H1 (cell line): ENCODE measurements around the gene CACNG7. TPM values are rescaled to one million over a fixed set of nuclear protein-coding genes. Genes with fewer than 3 reads are reported as not detected.

ENCODE experiments used
- CTCF ChIA-PET: fragments of 300-600 bp; sonication (Branson Sonifier 250); formaldehyde crosslinking; loops from one replicate; lab custom pipeline; 2021; ENCODE audit not compliant: partially characterized antibody; lab: Charles Lee
- POLR2A ChIA-PET: fragments of 300-600 bp; sonication (Branson Sonifier 250); formaldehyde crosslinking; loops from one replicate; lab custom pipeline; 2021; ENCODE audit warnings: inconsistent platforms; ENCODE audit not compliant: partially characterized antibody; lab: Charles Lee
- DNase-seq, 2 experiments: peaks; one replicate each; pipeline versions ENCODE4 v3.0.0 to v3.0.0-alpha.2; 2010 to 2022; ENCODE audit warnings: low spot score in 2 of 2, low read depth in 1 of 2, mixed read lengths in 1 of 2
- FAIRE-seq: peaks from 2 replicates; lab custom pipeline; 2011; peaks lifted over from hg19 to GRCh38; lab: Jason Lieb, UNC
- H2AFZ ChIP-seq: 2 replicates; pipeline ENCODE4 v1.8.1; 2012; ENCODE audit warnings: low read length, inconsistent platforms
- H2AK5ac ChIP-seq: 2 replicates; pipeline ENCODE4 v1.6.1; 2013; ENCODE audit warnings: low read depth, low read length
- H2BK120ac ChIP-seq: replicated peaks from 2 replicates; pipeline ENCODE3; 2013; ENCODE audit warnings: low read depth, low read length, inconsistent platforms
- H2BK12ac ChIP-seq: 2 replicates; pipeline ENCODE4 v1.6.1; 2013; ENCODE audit warnings: low read depth, low read length
- H2BK15ac ChIP-seq: 2 replicates; pipeline ENCODE4 v1.6.1; 2013; ENCODE audit warnings: low read length
- H2BK20ac ChIP-seq: 2 replicates; pipeline ENCODE4 v1.6.1; 2013; ENCODE audit warnings: low read length
- H2BK5ac ChIP-seq: 2 replicates; pipeline ENCODE4 v1.6.1; 2013; ENCODE audit warnings: low read depth, low read length
- H3K14ac ChIP-seq: 2 replicates; pipeline ENCODE4 v1.6.1; 2013; ENCODE audit warnings: inconsistent platforms; ENCODE audit not compliant: insufficient read length
- H3K18ac ChIP-seq: 2 replicates; pipeline ENCODE4 v1.6.1; 2013; ENCODE audit warnings: low read length; ENCODE audit errors: extremely low read depth
- H3K23ac ChIP-seq: 2 replicates; pipeline ENCODE4 v1.6.1; 2013; ENCODE audit warnings: inconsistent platforms; ENCODE audit not compliant: insufficient read length
- H3K23me2 ChIP-seq: 2 replicates; pipeline ENCODE4 v1.6.1; 2013; ENCODE audit warnings: low read depth, low read length
- H3K27ac ChIP-seq: 2 replicates; pipeline ENCODE4 v1.6.1; 2011; ENCODE audit warnings: low read depth, low read length, inconsistent platforms
- H3K27me3 ChIP-seq, 4 experiments: replicated peaks in 1 of 4; 1 replicate in 1 of 4; 2 replicates in 3 of 4; pipeline versions ENCODE4 v1.6.1 to v1.8.1; 2011 to 2013; ENCODE audit warnings: low read length in 3 of 4, mild to moderate bottlenecking in 3 of 4, inconsistent platforms in 2 of 4, mixed read lengths in 2 of 4, moderate library complexity in 1 of 4; ENCODE audit not compliant: control insufficient read depth in 3 of 4, insufficient read depth in 3 of 4; ENCODE audit errors: extremely low read depth in 1 of 4
- H3K36me3 ChIP-seq, 4 experiments: 2 replicates each; pipeline versions ENCODE4 v1.6.1 to v1.8.1; 2011 to 2013; ENCODE audit warnings: mild to moderate bottlenecking in 4 of 4, low read length in 3 of 4, moderate library complexity in 2 of 4, control low read depth in 1 of 4, inconsistent platforms in 1 of 4; ENCODE audit not compliant: insufficient read depth in 4 of 4, control insufficient read depth in 2 of 4
- H3K4ac ChIP-seq: replicated peaks from 2 replicates; pipeline ENCODE3; 2013; ENCODE audit warnings: low read length, low read depth, mixed read lengths, inconsistent platforms; ENCODE audit not compliant: insufficient read length
- H3K4me1 ChIP-seq, 4 experiments: replicated peaks in 1 of 4; 1 replicate in 1 of 4; 2 replicates in 3 of 4; pipeline versions ENCODE4 v1.6.1 to v1.8.1; 2011 to 2013; ENCODE audit warnings: low read length in 3 of 4, inconsistent platforms in 2 of 4, mixed read lengths in 1 of 4; ENCODE audit not compliant: insufficient read depth in 4 of 4, control insufficient read depth in 3 of 4
- H3K4me2 ChIP-seq, 2 experiments: 2 replicates each; pipeline versions ENCODE4 v1.6.1 to v1.8.1; 2011 to 2013; ENCODE audit warnings: low read depth in 2 of 2, low read length in 2 of 2, control low read depth in 1 of 2, inconsistent platforms in 1 of 2, mild to moderate bottlenecking in 1 of 2; ENCODE audit not compliant: insufficient read depth in 1 of 2
- H3K4me3 ChIP-seq, 4 experiments: fragments of 200-600, 300-600 bp in 1 of 4; sonication (generic), shearing (Covaris generic), sonication (Bioruptor Twin) in 1 of 4; 2 replicates each; pipeline versions ENCODE4 v1.5.1 to v1.8.1; 2011 to 2016; ENCODE audit warnings: low read length in 4 of 4, low read depth in 3 of 4, control low read depth in 2 of 4, inconsistent platforms in 2 of 4, mild to moderate bottlenecking in 2 of 4, mixed read lengths in 1 of 4, moderate library complexity in 1 of 4; ENCODE audit not compliant: insufficient read depth in 2 of 4; ENCODE audit errors: extremely low read depth in 1 of 4
- H3K56ac ChIP-seq: replicated peaks from 2 replicates; pipeline ENCODE3; 2013; ENCODE audit warnings: low read depth, mild to moderate bottlenecking, mixed read lengths, low read length, inconsistent platforms; ENCODE audit not compliant: insufficient read length
- H3K79me1 ChIP-seq: 2 replicates; pipeline ENCODE4 v1.6.1; 2013; ENCODE audit warnings: low read depth, low read length, control low read depth
- H3K79me2 ChIP-seq, 2 experiments: 2 replicates each; pipeline versions ENCODE4 v1.6.1 to v1.8.1; 2012 to 2013; ENCODE audit warnings: low read length in 2 of 2, mild to moderate bottlenecking in 2 of 2, inconsistent platforms in 1 of 2; ENCODE audit not compliant: insufficient read depth in 2 of 2, control insufficient read depth in 1 of 2
- H3K9ac ChIP-seq, 4 experiments: replicated peaks in 1 of 4; 1 replicate in 1 of 4; 2 replicates in 3 of 4; pipeline versions ENCODE4 v1.6.1 to v1.8.1; 2011 to 2013; ENCODE audit warnings: low read depth in 3 of 4, low read length in 3 of 4, control low read depth in 2 of 4, mild to moderate bottlenecking in 2 of 4, moderate library complexity in 2 of 4, inconsistent platforms in 1 of 4; ENCODE audit errors: extremely low read depth in 1 of 4
- H3K9me3 ChIP-seq, 2 experiments: 2 replicates each; pipeline versions ENCODE4 v1.6.1 to v1.8.1; 2012 to 2013; ENCODE audit warnings: mild to moderate bottlenecking in 2 of 2, moderate library complexity in 2 of 2, control low read depth in 1 of 2, inconsistent platforms in 1 of 2, low read depth in 1 of 2, low read length in 1 of 2, mixed read lengths in 1 of 2; ENCODE audit not compliant: insufficient read depth in 2 of 2
- H4K20me1 ChIP-seq, 2 experiments: replicated peaks in 1 of 2; 2 replicates each; pipeline versions ENCODE3 to v1.8.1; 2011 to 2013; ENCODE audit warnings: inconsistent platforms in 2 of 2, low read length in 2 of 2, mild to moderate bottlenecking in 1 of 2; ENCODE audit not compliant: insufficient read depth in 2 of 2, control insufficient read depth in 1 of 2
- H4K5ac ChIP-seq: 2 replicates; pipeline ENCODE4 v1.6.1; 2013; ENCODE audit warnings: low read length, low read depth, mixed read lengths, inconsistent platforms; ENCODE audit not compliant: insufficient read length
- H4K8ac ChIP-seq: 2 replicates; pipeline ENCODE4 v1.8.0; 2013; ENCODE audit warnings: mild to moderate bottlenecking, moderate library complexity, low read length, inconsistent platforms; ENCODE audit not compliant: insufficient read depth; ENCODE audit errors: extremely low read depth
- H4K91ac ChIP-seq: replicated peaks from 2 replicates; pipeline ENCODE3; 2013; ENCODE audit warnings: low read length, mixed read lengths, inconsistent platforms; ENCODE audit not compliant: insufficient read length
- BACH1 ChIP-seq: IDR thresholded peaks from 2 replicates; pipeline ENCODE4 v1.6.1; 2012; ENCODE audit warnings: low read length, improper control_type of control experiment
- CEBPB ChIP-seq: IDR thresholded peaks from 2 replicates; pipeline ENCODE4 v1.6.1; 2012; ENCODE audit warnings: low read depth, low read length
- EGR1 ChIP-seq: IDR thresholded peaks from 2 replicates; pipeline ENCODE4 v1.6.1; 2011; ENCODE audit warnings: low read depth, low read length, borderline replicate concordance
- KDM4A ChIP-seq: IDR thresholded peaks from one replicate; pipeline ENCODE4 v1.7.1; 2012; ENCODE audit warnings: low read depth, mild to moderate bottlenecking, moderate library complexity, low read length, inconsistent platforms; ENCODE audit not compliant: severe bottlenecking
- POLR2AphosphoS5 ChIP-seq: IDR thresholded peaks from 2 replicates; pipeline ENCODE4 v1.6.1; 2011; ENCODE audit warnings: low read depth, low read length
- RFX5 ChIP-seq: IDR thresholded peaks from 2 replicates; pipeline ENCODE4 v1.6.1; 2011; ENCODE audit warnings: low read depth, low read length, improper control_type of control experiment, borderline replicate concordance
- SAP30 ChIP-seq: fragments of 300-600 bp; sonication (generic); IDR thresholded peaks from 2 replicates; pipeline ENCODE4 v1.7.1; 2012; ENCODE audit warnings: low read length, moderate library complexity, mild to moderate bottlenecking, inconsistent platforms; ENCODE audit not compliant: insufficient read depth, insufficient replicate concordance
- SIN3A ChIP-seq, 2 experiments: IDR thresholded peaks in 1 of 2; conservative IDR thresholded peaks in 1 of 2; 2 replicates each; pipeline ENCODE4 v1.6.1; 2011 to 2012; ENCODE audit warnings: low read length in 2 of 2, improper control_type of control experiment in 1 of 2, low read depth in 1 of 2, mild to moderate bottlenecking in 1 of 2
- WGBS, 2 experiments: shearing (Covaris generic) in 1 of 2; methylation state at CpG; one replicate each; pipeline versions ENCODE4 v1.1.6 to v1.1.7; 2013 to 2015; ENCODE audit warnings: low lambda C conversion rate in 2 of 2, mixed read lengths in 2 of 2, inconsistent platforms in 1 of 2, low coverage in 1 of 2, missing lambda C conversion rate in 1 of 2; ENCODE audit not compliant: insufficient replicate concordance in 2 of 2, insufficient coverage in 1 of 2, insufficient read length in 1 of 2; ENCODE audit errors: extremely low coverage in 1 of 2, missing lambda C conversion rate in 1 of 2; 5-methylcytosine and 5-hydroxymethylcytosine counted together
- polyA plus RNA-seq, 7 experiments: library from polyadenylated mRNA; depleted of rRNA in 3 of 7; stranded (reverse) in 5 of 7; unstranded in 2 of 7; fragments of >200 nt in 5 of 7; fragments of 200-250 nt in 2 of 7; gene quantifications; 1 replicate in 5 of 7; 2 replicates in 1 of 7; 4 replicates in 1 of 7; pipeline versions ENCODE4 v1.2.1 to v1.2.3, GENCODE V29; 2011 to 2013; ENCODE audit warnings: missing spikeins in 2 of 7, mixed read lengths in 2 of 7
- total RNA-seq: library from RNA; stranded (reverse); fragmentation: NEBNext Ultra II Directional; extraction: Animal tissue kit (Norgen Biotek cat#: 25700); gene quantifications from 2 replicates; pipeline ENCODE4 v1.2.1, GENCODE V29; 2021

CACNG7 gene
- total and polyA plus RNA-seq, 2 of the 8 experiments (the other 6 are each of a cell fraction or from before 2014, with no cell fraction given), result 28.9 to 69.8 TPM

- H3K4me2 ChIP-seq, result no peak overlapping the region
- WGBS, 2 experiments, result 96% methylated on average over 48 of the region's 51 CpGs; no CpG with 5 or more reads in 1 of the 2 experiments
- H4K8ac ChIP-seq, result peak overlapping the region; percentile 58; the same call in 1 of the 2 replicates
- H3K27me3 ChIP-seq, result no peaks in the 10 kb centered on the region
- peaks cover 1 to 9% of the 10 kb centered on the region in 2 experiments for H4K20me1 ChIP-seq
- H2AK5ac ChIP-seq, result no peak overlapping the region
- H2BK12ac ChIP-seq, result no peak overlapping the region
- no peak for FAIRE-seq
- no peak overlapping the region for H4K5ac ChIP-seq
- no peak overlapping the region for H2BK5ac ChIP-seq
- ChIA-PET POLR2A (interaction anchor here (1.4 to 4.1 kb wide), 4 partner anchors 9 to 18 kb away, joined by 3 to 46 read pairs (median 4); partner anchors contain the start of gene PRKCG), CTCF (interaction anchor here (0.8 to 1.7 kb wide), 5 partner anchors 27 to 68 kb away, joined by 3 to 7 read pairs (median 4); no protein-coding TSS in a partner anchor)
- H3K4ac ChIP-seq, result no peak overlapping the region
- TF ChIP-seq CEBPB (no peak), RFX5 (no peak), EGR1 (no peak), SAP30 (no peak), KDM4A (no peak), POLR2AphosphoS5 (peak; percentile 79), SIN3A (conservative IDR thresholded peaks at IDR 0.05 in 1 of 2, IDR thresholded peaks at IDR 0.05 in 1 of 2; ENCODE audit: low read depth in 1 of 2, low read length in 2 of 2) (no peak), BACH1 (no peak)
- peaks cover 7 to 30% (median 16%) of the 10 kb centered on the region in 4 experiments; a peak in 6 of 8 replicates for H3K36me3 ChIP-seq
- H3K9me3 ChIP-seq, result no peaks in the 10 kb centered on the region
- H3K79me1 ChIP-seq, result peaks cover 9% of the 10 kb centered on the region; the same call in 1 of the 2 replicates
- no peak overlapping the region for H3K18ac ChIP-seq
- DNase-seq, result no peak
- no peak overlapping the region for H3K23ac ChIP-seq
- H2BK120ac ChIP-seq, result no peak overlapping the region
- peaks cover 0 to 13% of the 10 kb centered on the region in 2 experiments; a peak in 1 of 4 replicates for H3K79me2 ChIP-seq
- H3K14ac ChIP-seq, result no peak overlapping the region
- no peak overlapping the region for H3K27ac ChIP-seq
- H3K4me3 ChIP-seq, result no peak overlapping the region
- H2BK20ac ChIP-seq, result no peak overlapping the region
- H2AFZ ChIP-seq, result no peak overlapping the region
- no peak overlapping the region for H4K91ac ChIP-seq
- no peak overlapping the region for H2BK15ac ChIP-seq
- peaks cover 5% of the 10 kb centered on the region; the same call in 1 of the 2 replicates for H3K23me2 ChIP-seq
- H3K4me1 ChIP-seq, result peaks cover 3 to 7% (median 5%) of the 10 kb centered on the region in 4 experiments; a peak in 6 of 7 replicates
- no peak overlapping the region for H3K9ac ChIP-seq
- no peak overlapping the region for H3K56ac ChIP-seq
These were observed 35.1 kb upstream of the CACNG7 start for GRCh38 chr19:53873773-53874605.
